ENCODE data around the gene WNT3A.
A peak's percentile ranks its signal among the peaks of the same experiment; 100 is the strongest.

WNT3A gene

GRCh38 chr1:228073061-228073856 is 66.5 kb downstream of the WNT3A start:
- H3K27me3 Mint-ChIP-seq = no peaks in the 10 kb centered on the region
- no peaks in the 10 kb centered on the region for H3K4me1 Mint-ChIP-seq (ENCODE audit: low read depth)
- H3K36me3 Mint-ChIP-seq (ENCODE audit: low read depth) = no peaks in the 10 kb centered on the region
- no peak overlapping the region for H3K4me3 Mint-ChIP-seq
- H3K27ac Mint-ChIP-seq = no peak overlapping the region
- H3K9me3 Mint-ChIP-seq = no peaks in the 10 kb centered on the region

- Mint-ChIP-seq H3K4me3 (no peak overlapping the region), H3K27ac (no peak overlapping the region), H3K36me3 (ENCODE audit: low read depth) (no peaks in the 10 kb centered on the region), H3K27me3 (no peaks in the 10 kb centered on the region), H3K9me3 (no peaks in the 10 kb centered on the region), H3K4me1 (ENCODE audit: low read depth) (peaks cover 4% of the 10 kb centered on the region)
Measured at GRCh38 chr1:228073857-228074545, 67.2 kb downstream of the WNT3A start.

GRCh38 chr1:228074954-228075730 is 68.3 kb downstream of the WNT3A start:
- H3K27ac Mint-ChIP-seq = no peak overlapping the region
- H3K9me3 Mint-ChIP-seq = no peaks in the 10 kb centered on the region
- H3K4me3 Mint-ChIP-seq = no peak overlapping the region
- H3K27me3 Mint-ChIP-seq = no peaks in the 10 kb centered on the region
- H3K36me3 Mint-ChIP-seq (ENCODE audit: low read depth) = no peaks in the 10 kb centered on the region
- H3K4me1 Mint-ChIP-seq (ENCODE audit: low read depth) = peaks cover 8% of the 10 kb centered on the region

- no peaks in the 10 kb centered on the region for H3K9me3 Mint-ChIP-seq
- peaks cover 8% of the 10 kb centered on the region for H3K4me1 Mint-ChIP-seq (ENCODE audit: low read depth)
- H3K27ac Mint-ChIP-seq = no peak overlapping the region
- no peak overlapping the region for H3K4me3 Mint-ChIP-seq
- H3K36me3 Mint-ChIP-seq (ENCODE audit: low read depth) = no peaks in the 10 kb centered on the region
- no peaks in the 10 kb centered on the region for H3K27me3 Mint-ChIP-seq
Measured at GRCh38 chr1:228075801-228076271, 69.0 kb downstream of the WNT3A start.

GRCh38 chr1:228076796-228077430 is 70.1 kb downstream of the WNT3A start:
- H3K27ac Mint-ChIP-seq = no peak overlapping the region
- no peaks in the 10 kb centered on the region for H3K9me3 Mint-ChIP-seq
- H3K27me3 Mint-ChIP-seq = no peaks in the 10 kb centered on the region
- H3K4me1 Mint-ChIP-seq (ENCODE audit: low read depth) = peaks cover 8% of the 10 kb centered on the region
- no peaks in the 10 kb centered on the region for H3K36me3 Mint-ChIP-seq (ENCODE audit: low read depth)
- no peak overlapping the region for H3K4me3 Mint-ChIP-seq

GRCh38 chr1:228077565-228078330 is 71.0 kb downstream of the WNT3A start:
- no peaks in the 10 kb centered on the region for H3K9me3 Mint-ChIP-seq
- H3K27ac Mint-ChIP-seq = no peak overlapping the region
- no peaks in the 10 kb centered on the region for H3K27me3 Mint-ChIP-seq
- no peak overlapping the region for H3K4me3 Mint-ChIP-seq
- no peaks in the 10 kb centered on the region for H3K36me3 Mint-ChIP-seq (ENCODE audit: low read depth)
- peaks cover 8% of the 10 kb centered on the region for H3K4me1 Mint-ChIP-seq (ENCODE audit: low read depth)

- no peak overlapping the region for H3K4me3 Mint-ChIP-seq
- peaks cover 8% of the 10 kb centered on the region for H3K4me1 Mint-ChIP-seq (ENCODE audit: low read depth)
- no peak overlapping the region for H3K27ac Mint-ChIP-seq
Measured at GRCh38 chr1:228079013-228079412, 72.2 kb downstream of the WNT3A start.

GRCh38 chr1:228079601-228080263 is 72.9 kb downstream of the WNT3A start:
- Mint-ChIP-seq H3K4me3 (no peak overlapping the region), H3K27ac (no peak overlapping the region), H3K27me3 (no peaks in the 10 kb centered on the region), H3K4me1 (ENCODE audit: low read depth) (peaks cover 15% of the 10 kb centered on the region), H3K36me3 (ENCODE audit: low read depth) (peaks cover 16% of the 10 kb centered on the region), H3K9me3 (no peaks in the 10 kb centered on the region)

More at GRCh38 chr1:228079013-228079412, 72.2 kb downstream of the WNT3A start:
- H3K9me3 Mint-ChIP-seq = no peaks in the 10 kb centered on the region
- peaks cover 9% of the 10 kb centered on the region for H3K36me3 Mint-ChIP-seq (ENCODE audit: low read depth)
- no peaks in the 10 kb centered on the region for H3K27me3 Mint-ChIP-seq

- no peaks in the 10 kb centered on the region for H3K27me3 Mint-ChIP-seq
- H3K27ac Mint-ChIP-seq = peak overlapping the region; percentile 89
- H3K4me3 Mint-ChIP-seq = peak overlapping the region; percentile 97
- peaks cover 29% of the 10 kb centered on the region for H3K4me1 Mint-ChIP-seq (ENCODE audit: low read depth)
- no peaks in the 10 kb centered on the region for H3K9me3 Mint-ChIP-seq
- H3K36me3 Mint-ChIP-seq (ENCODE audit: low read depth) = peaks cover 30% of the 10 kb centered on the region
Measured at GRCh38 chr1:228081144-228081543, 74.3 kb downstream of the WNT3A start.

- Mint-ChIP-seq H3K36me3 (ENCODE audit: low read depth) (peaks cover 33% of the 10 kb centered on the region), H3K9me3 (no peaks in the 10 kb centered on the region), H3K4me1 (ENCODE audit: low read depth) (peaks cover 34% of the 10 kb centered on the region), H3K27ac (peak overlapping the region; percentile 89), H3K4me3 (peak overlapping the region; percentile 97), H3K27me3 (no peaks in the 10 kb centered on the region)
Measured at GRCh38 chr1:228081578-228082213, 74.9 kb downstream of the WNT3A start.

GRCh38 chr1:228082214-228082917 is 75.6 kb downstream of the WNT3A start, which contains the start of gene ARF1:
ARF1 (plus strand) TSS chr1:228082708; CDS start chr1:228097115, 14,407 bp downstream.
- peaks cover 41% of the 10 kb centered on the region for H3K4me1 Mint-ChIP-seq (ENCODE audit: low read depth)
- H3K27ac Mint-ChIP-seq = peak within 1 kb of the TSS; percentile 97
- H3K36me3 Mint-ChIP-seq (ENCODE audit: low read depth) = peaks cover 39% of the 10 kb centered on the region
- no peaks in the 10 kb centered on the region for H3K27me3 Mint-ChIP-seq
- peak within 1 kb of the TSS; percentile 97 for H3K4me3 Mint-ChIP-seq
- H3K9me3 Mint-ChIP-seq = no peaks in the 10 kb centered on the region

GRCh38 chr1:228082918-228083870 is 76.4 kb downstream of the WNT3A start:
- no peaks in the 10 kb centered on the region for H3K9me3 Mint-ChIP-seq
- peak overlapping the region; percentile 97 for H3K27ac Mint-ChIP-seq
- H3K4me3 Mint-ChIP-seq = peak overlapping the region; percentile 97
- H3K36me3 Mint-ChIP-seq (ENCODE audit: low read depth) = peaks cover 48% of the 10 kb centered on the region
- peaks cover 49% of the 10 kb centered on the region for H3K4me1 Mint-ChIP-seq (ENCODE audit: low read depth)
- H3K27me3 Mint-ChIP-seq = no peaks in the 10 kb centered on the region

Data from stimulated activated naive CD8-positive, alpha-beta T cell treated with anti-CD3 and anti-CD28 coated beads, Interleukin-15, Interleukin-2, amounts not matched to agents 100 ng/mL and 50 ng/mL, for 24 hours (primary cell).